NCI-H748 treated with DMSO at 0.1 percent for 48 hours (cell line): Measurements from ENCODE around the gene HIP1R.
"Not testable (repeated sequence)": the region's sequence is repeated elsewhere in the genome, so short reads cannot be mapped to it uniquely, and the experiment has no call there.

ENCODE experiments used
- DNase-seq: peaks from one replicate; lab custom pipeline; 2025; lab: John Stamatoyannopoulos, UW

HIP1R gene

DNA sequence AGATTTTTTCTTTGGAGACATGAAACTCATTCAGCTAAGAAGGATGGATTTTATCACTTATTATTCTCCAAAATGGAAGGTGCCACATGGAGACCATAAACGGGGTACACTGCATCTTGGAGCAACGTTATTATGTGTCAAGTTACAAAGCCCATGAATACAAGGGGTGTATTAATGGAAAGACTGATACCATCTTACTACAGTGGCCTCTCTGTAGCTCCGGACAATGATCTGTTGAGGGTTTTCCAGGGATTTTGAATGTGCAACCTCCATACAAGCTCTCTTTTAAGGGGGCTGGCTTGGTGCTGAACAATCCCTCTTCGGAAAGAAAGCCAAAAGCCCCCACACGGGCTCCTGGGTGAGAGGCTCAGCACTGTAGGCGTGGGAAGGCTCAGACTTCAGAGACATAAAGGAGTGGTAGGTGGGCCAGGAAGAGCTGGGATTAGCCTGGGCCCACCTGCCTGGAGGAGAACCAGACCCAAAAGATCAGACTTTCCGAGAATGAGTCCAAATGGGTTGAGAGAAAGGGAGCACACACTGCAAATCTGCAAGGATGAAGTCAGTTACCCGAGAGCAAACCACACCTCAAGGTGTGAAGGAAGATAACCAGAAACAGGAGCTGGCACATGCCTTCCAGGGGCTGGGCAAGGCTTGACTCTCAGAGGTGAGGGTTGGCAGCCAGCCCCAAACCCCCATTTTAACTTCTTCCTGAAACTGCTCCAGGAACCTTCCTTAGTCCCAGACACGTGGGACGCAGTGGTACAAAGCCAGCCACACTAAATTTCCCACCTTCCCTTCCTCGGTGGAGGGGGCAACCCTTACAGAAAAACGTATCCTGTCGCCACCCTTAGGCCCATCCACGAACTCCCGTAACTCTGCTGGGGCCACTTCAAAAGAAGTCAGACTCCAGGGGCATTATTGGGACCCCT is 59.2 kb downstream of the HIP1R start:
- DNase-seq, result no peak

DNA sequence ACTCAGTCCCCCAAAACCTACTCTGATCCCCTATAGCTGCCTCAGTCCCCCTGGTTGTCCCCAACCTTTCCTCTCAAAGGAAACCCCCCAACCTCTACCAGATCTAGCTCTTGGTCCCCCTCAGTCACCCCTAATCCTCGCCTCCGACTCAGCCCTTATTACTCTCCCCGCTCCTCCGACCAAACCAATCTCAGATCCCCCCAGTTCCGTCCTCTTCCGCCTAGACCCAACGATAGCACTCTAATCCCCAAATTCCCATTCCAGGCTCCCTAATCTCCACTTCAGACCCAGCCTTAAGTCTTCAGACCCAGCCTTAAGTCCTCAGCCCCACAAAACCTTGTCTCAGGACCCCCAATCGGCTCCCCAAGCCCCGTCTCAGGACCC is 60.1 kb downstream of the HIP1R start:
- DNase-seq, result no peak

DNA sequence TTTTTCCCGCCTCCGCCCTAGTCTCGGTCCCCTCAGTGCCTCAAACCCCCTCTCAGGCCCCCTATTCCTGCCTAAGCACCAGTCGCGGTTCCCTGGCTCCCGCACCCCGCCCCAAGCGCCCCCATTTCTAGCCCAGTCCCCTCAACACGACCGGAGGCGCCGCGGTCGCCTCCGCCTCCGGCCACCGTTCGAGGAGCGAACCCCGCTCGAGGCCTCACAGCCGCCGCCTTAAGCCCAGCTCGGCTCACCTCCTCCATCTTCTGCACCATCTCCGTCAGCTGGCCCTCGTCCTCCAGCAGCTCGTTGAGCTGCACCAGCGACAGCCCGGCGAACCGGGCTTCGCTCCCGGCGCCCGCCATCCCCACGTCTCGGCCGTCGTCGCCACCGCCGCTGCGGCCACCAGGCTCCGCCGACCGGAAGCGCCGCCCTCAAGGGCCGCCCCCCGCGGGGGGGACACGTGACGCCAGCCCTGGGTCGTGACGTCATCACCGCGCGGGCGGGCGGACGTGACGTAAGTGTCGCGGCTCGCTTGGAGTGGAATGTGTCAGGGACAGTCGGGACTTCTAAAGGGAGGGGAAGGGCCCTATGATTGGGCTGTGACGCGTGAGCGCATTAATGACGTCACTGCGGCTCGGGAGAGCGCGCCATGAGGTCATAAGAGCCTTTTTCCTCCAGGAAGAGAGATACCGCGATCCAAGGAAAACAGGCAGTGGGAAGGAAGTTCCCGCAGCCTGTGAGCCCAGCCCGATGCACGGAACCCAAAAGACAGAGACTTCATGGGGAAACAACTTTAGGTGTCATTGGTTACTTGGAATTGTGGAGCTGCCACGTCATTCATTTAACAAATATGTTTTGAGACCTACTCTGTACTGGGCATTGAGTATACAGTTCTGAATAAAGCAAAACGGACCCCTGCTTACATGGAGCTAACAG is 60.7 kb downstream of the HIP1R start, which contains the start of gene VPS37B:
TSS of gene VPS37B (minus strand) at position 421 of the 933 bp plus-strand sequence. CDS start at position 359, 62 bp downstream.
- DNase-seq, result peak; percentile 46

DNA sequence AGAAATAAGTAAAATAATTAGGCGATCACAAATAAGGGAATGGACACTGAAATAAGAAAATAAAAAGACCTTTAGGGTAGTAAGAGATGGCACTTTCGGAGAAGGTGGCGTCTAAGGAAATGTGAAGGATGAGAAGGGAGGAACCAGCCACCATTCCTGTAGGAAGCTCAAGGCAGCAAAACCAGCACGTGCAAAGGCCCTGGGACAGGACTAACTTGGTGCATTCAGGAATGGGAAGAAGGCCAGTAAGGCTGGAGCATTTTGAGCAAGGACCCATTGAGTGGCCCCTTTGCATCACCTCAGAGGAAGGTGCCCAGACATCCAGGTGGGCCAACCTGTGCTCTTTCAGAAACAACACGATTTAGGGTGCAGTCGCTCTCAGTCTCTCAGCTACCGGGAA is 61.4 kb downstream of the HIP1R start:
- DNase-seq, result no peak

DNA sequence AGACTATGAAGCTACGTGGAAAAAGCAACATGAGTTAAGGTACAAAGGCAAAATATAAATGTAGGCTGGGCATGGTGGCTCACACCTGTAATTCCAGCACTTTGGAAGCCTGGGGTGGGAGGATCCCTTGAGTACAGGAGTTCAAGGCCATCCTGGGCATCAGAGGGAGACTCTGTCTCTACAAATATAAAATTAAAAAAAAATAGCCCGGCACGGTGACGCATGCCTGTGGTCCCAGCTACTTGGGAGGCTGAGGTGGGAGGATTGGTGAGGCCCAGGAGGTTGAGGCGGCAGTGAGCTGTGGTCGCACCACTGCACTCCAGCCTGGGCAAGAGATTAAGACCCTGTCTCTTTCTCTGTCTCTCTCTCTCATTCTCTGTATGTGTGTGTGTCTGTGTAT is 64.6 kb downstream of the HIP1R start:
- DNase-seq, result no peak

DNA sequence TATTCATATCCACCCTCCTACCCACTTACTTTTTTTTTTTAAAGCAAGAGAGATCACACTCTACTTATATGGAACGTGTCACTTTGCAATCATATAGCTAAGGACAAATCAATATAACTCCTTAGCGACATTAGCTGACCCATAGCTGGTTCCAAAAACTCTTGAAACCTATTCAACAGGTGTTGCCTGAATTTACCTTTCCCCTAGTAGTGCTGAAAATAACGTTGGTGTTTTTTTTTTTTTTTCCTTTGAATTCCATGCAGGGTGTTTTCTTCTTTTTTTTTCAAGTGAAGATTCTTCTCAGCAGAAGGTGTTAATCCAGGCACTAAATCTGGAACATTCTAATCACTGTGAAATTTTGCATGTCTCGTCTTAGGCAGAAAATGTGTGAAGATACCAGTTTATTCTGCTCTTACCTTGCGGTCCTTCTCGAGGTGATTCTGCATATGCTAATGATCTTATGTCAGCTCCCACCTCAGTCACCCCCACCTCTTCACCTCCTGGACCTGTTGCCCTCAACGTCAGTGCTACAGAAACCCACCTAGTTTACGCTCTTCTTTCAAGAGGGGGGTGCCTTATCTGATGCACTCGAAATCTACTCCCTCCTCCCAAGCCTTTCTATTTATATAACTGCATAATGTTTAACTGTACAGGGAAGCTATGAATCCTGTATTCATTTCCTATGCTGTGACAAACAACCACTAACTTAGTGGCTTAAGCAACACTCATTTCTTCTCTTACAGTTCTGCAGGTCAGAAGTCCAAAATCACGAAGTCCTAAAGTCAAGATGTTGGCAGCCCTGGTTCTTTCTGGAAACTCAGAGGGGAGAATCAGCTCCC is 67.8 kb downstream of the HIP1R start:
- no peak for DNase-seq

DNA sequence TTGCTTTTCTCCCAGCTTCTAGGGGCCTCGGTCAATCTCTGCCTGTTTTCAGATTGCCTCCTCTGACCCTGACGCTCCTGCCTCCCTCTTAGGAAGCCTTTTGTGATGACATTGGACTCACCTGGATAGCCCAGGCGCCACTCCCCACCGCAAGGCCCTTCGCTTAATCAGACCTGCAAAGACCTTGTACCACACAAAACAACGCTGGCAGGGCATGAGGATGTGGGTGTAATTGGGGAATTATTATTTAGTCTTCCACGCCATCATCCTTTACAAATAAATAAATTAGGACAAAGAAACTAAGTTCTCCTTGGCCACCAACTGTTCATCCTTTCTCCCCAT is 68.4 kb downstream of the HIP1R start:
- DNase-seq, result no peak

DNA sequence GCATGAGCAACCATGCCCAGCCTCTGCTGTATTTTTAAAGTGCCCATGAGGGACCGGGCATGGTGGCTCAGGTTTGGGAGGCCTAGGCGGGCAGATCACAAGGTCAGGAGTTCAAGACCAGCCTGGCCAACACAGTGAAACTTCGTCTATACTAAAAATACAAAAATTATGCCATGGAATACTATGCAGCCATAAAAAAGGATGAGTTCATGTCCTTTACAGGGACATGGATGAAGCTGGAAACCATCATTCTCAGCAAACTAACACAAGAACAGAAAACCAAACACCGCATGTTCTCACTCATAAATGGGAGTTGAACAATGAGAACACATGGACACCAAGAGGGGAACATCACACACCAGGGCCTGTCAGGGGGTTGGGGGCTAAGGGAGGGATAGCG is 70.0 kb downstream of the HIP1R start:
- not testable (repeated sequence) for DNase-seq

DNA sequence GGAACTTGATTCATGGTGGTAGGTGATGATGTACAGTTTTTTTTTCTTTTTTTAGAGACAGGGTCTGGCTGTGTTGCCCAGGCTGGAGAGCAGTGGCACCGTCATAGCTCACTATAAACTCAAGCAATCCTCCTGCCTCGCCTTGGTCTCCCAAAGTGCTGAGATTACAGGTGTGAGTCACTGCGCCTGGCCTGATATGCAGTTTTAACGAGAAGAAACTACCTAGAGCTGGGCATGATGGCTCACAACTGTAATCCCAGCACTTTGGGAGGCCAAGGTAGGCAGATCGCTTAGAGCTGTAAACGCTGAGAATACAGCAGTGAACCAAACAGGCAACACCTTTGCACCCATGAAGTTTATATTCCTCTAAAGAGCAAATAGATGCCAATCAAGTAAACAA is 73.7 kb downstream of the HIP1R start:
- no peak for DNase-seq

DNA sequence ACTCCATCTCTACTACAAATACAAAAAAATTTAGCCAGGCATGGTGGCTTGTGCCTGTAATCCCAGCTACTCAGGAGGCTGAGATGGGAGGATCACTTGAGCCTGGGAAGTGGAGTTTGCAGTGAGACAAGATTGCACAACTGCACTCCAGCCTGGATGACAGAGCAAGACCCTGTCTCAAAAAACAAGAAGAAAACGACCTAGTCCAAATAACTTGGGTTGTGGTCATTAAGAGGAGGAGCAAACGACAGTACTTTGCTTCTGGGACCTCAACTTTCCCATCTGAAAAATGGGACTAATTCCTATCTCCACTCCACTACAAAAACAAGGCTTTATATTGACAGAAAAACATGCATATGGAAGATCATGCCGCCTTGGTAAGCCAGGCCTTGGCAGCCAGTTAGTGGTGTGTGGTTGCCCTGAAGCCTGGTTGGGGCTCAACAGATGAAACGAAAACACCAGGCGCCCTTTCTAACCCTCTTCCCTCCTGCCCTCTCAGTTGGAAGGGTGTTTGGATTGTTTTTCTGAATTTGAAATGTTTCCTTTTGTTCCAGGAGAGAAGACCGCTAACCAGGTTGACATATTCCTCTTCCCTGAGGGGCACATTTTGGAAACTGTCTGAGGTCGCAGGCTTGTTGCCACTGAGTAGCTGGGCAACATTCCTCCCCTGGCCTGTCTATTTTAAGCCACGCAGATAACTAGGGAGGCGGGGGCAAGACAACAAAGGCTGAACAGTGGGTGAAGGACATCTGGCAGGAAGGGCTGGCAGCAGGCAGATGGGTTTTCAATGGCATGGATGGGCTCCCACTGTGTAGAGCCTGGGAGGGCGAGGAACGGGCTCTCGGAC is 74.4 kb downstream of the HIP1R start:
- peak; percentile 41 for DNase-seq
